Retinal pigment epithelial cell (primary cell): ENCODE results near the gene FRMPD3.

Experiments
- DNase-seq: peaks from one replicate; pipeline ENCODE4 v3.0.0-alpha.2; 2010; ENCODE audit warnings: low read depth
- H3K4me3 ChIP-seq: 2 replicates; pipeline ENCODE4 v1.5.1; 2011; ENCODE audit warnings: mild to moderate bottlenecking, low read length, control low read depth, moderate library complexity
- TF ChIP-seq, protein P1 (sequence below): conservative IDR thresholded peaks from 2 replicates; pipeline ENCODE4 v1.5.1; 2011; ENCODE audit warnings: low read depth, low read length, control low read depth, inconsistent platforms

FRMPD3 gene

DNA sequence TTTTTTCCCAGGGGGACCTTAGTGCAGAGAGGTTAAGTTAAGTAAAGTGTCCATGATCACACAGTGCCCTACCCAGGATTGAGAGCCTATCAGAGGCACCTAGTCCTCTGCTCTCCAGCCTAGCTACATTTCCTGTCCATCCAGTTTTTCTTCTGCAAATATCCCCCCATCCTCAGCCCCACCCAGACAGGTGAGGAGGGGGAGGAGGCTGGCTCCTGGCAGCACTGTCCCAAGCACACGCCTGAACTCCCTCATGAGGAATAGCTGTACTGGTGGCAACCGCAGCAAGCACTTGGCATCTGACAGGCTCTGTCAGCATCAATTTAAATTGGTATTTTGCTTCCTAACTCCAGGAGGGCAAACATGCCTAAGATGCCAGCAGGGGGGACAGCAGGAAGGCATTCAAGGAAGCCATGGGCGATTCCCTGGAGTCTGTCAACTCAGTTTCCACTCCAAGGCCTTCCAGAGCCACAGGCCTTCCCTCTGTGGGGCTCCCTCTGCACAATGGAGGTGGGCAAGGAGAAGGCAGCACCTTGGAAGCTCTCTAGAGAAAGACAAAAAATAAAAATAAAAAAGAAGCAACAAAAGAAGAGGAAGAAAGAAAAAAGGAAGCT, 6.4 kb upstream of the FRMPD3 start:
- no peak for DNase-seq
- TF ChIP-seq, protein P1, sequence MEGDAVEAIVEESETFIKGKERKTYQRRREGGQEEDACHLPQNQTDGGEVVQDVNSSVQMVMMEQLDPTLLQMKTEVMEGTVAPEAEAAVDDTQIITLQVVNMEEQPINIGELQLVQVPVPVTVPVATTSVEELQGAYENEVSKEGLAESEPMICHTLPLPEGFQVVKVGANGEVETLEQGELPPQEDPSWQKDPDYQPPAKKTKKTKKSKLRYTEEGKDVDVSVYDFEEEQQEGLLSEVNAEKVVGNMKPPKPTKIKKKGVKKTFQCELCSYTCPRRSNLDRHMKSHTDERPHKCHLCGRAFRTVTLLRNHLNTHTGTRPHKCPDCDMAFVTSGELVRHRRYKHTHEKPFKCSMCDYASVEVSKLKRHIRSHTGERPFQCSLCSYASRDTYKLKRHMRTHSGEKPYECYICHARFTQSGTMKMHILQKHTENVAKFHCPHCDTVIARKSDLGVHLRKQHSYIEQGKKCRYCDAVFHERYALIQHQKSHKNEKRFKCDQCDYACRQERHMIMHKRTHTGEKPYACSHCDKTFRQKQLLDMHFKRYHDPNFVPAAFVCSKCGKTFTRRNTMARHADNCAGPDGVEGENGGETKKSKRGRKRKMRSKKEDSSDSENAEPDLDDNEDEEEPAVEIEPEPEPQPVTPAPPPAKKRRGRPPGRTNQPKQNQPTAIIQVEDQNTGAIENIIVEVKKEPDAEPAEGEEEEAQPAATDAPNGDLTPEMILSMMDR = no peak
- no peak overlapping the region for H3K4me3 ChIP-seq

DNA sequence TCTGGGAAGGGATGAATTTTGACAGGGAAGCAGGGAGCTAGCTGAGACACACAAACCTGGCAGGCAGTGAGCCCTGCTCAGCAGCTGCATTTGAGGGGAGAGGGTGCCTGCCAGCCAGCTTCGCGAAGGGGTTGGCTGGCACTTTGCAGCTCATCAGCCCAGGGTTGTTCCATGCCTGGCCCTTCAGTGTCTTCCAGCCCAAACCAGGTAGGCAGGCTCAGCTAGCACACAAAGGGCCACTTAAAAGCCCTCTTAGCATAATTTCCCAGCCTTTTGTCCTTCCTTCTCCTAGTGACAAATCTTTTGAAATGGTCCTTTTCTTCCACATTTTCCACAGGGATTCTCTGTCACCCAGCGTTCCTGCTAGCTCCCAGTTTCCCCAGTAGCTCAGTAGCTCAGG, 4.3 kb upstream of the FRMPD3 start:
- no peak for DNase-seq
- TF ChIP-seq, protein P1 = no peak
- H3K4me3 ChIP-seq = no peak overlapping the region

DNA sequence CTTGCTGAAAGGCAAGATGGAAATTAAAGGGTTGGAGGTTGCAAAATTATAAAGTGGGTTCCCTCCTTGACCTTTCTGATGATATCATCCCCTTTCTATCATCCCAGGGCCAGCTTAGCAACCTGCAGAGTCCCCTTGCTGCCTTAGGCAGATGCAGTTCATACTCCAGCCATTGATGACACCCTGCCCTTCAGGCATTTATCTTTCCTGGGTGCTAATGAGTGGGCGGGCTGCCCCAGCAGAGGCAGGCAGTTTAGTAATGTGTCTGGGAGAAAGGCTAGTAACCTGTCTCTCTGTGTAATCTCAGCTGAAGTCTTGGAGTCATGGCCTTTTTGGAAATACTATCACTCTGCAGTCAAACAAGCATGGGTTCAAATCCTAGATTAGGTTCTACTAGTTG, 3.8 kb upstream of the FRMPD3 start:
- TF ChIP-seq, protein P1 = no peak
- DNase-seq = no peak
- H3K4me3 ChIP-seq = no peak overlapping the region

DNA sequence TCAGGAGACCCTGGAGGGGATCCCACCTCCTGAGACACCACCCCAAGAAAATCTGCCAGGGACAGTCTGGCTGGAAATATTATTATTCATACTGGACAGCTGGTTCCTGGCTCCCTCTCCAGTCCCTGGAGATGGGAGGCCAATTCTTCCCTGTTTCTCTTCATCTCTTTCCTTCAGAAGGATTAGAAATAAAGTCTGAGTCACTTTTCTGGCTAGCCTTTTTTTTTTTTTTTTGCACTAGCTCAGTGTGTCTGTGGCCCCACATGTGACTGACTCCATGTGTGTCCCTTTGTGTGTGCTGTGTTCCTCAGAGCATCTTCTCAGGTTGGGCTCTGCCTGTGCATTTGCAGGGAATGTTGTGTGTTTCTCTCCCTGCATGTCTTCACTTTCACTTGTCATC, 1.8 kb upstream of the FRMPD3 start:
- no peak for DNase-seq
- H3K4me3 ChIP-seq = no peak overlapping the region
- TF ChIP-seq, protein P1 = no peak

DNA sequence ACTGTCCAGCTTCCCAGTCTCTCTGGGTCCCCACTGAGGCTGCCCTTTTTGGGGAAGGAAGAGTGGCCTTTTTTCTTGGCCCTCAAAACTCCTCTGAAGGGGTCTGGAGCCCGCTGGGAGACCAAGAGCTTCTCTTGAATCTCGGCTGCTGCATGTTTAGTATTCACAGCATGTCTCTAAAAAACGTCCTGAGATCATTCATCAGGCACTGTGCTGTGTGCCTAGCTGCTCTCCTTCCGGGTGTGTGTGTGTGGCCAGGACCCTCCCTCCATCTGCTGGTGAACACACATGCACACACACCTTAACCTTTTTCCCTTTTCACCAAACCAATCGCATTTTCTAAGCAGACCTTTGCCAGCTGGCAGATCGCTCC, 841 bp upstream of the FRMPD3 start:
- no peak for DNase-seq
- TF ChIP-seq, protein P1 = no peak
- H3K4me3 ChIP-seq = peak overlapping the region; percentile 39

DNA sequence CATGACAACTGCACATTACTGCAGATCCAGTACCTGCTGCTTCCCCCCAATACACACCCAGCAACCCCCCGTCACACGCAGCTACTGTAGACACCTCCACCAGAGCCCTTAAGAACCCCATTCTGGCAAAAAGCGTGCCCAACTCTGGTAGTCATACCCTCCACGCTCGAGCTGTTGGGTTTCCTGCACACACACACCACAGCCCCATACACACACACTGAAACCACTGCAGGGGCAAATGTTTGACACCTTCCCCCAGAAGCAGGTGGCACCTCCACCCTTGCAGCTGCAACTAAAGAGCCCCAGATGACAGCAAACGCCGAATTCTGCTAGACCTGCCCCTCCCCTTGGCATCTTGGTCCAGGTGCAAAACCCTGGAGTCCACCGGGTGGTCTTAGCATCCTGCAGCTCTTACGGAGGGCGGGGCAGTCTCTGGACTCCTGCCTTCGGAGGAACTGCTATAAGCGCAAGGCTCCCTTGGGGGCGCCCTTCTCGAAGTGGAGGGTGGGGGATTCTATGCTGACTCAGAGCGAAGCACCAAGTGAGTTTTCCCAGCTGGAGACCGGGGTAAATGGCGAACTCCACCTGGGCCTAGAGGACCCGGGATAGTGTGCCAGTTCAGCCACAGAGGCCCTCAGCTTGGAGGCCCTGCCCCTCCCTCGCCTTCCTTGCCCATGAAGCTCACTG, 1.5 kb downstream of the FRMPD3 start:
- DNase-seq = no peak
- TF ChIP-seq, protein P1 = peak; percentile 49
- no peak overlapping the region for H3K4me3 ChIP-seq

DNA sequence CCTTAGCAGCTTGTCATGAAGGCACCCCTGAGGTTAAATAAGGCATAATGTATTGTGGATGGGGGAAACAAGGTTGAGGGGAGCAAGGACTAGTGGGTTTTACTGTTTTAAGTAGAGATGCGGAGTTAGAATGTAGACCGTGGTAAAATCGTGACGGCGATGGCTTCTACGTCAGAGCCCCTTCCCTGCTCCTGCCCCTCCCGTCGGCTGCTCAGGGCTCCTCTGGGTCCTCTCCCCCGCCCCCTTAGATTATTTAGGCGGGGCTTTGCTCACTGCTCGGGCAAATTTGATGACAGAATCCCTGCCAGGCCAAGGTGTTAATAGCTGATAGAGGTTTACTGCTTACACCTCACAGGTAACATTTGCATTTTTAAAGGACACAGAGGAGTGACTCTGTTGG, 2.3 kb downstream of the FRMPD3 start:
- TF ChIP-seq, protein P1 = no peak
- H3K4me3 ChIP-seq = no peak overlapping the region
- no peak for DNase-seq
